ENCODE measurements around the gene OR2V2. TPM values are rescaled to one million over a fixed set of nuclear protein-coding genes. Genes with fewer than 3 reads are reported as not detected.
A peak's percentile ranks its signal among the peaks of the same experiment; 100 is the strongest.

OR2V2 gene
- total and polyA plus RNA-seq, 10 of the 15 experiments (the other 5 are each of a cell fraction or from before 2014, with no cell fraction given): 0.26 TPM; not detected in 9

DNA sequence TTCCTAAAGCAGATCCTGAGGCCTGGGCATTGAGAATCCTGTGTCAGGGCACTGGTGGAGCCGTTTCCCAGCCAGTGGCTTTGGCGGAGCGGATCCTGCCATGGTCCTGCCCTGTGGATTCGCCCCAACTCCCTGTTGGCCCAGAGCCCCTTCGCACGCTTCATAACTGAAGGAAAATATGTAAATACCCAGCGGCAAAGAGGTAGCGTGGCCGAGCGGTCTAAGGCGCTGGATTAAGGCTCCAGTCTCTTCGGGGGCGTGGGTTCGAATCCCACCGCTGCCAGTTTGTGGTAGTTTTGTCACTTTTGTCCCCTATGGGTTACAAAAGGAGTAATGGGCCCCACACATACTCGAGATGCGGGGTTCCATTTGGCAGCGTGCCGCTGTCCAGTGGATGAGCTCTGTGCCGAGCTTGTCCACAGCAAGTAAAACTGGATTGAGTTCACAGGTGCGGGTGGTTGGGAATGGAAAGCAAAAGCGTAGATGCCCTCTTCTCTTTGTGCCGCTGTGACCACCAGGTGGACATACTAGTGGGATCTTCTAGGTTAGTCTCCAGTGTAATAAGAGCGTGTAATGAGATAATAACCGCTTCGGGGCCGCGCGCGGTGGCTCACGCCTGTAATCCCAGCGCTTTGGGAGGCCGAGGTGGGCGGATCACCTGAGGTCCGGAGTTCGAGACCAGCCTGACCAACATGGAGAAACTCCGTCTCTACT, 40.3 kb downstream of the OR2V2 start (continued):
- TF ChIP-seq RELB (IDR thresholded peaks at IDR 0.05; ENCODE audit: low read depth): peak; percentile 12; the same call in 1 of the 2 replicates
- TF ChIP-seq CBFB (IDR thresholded peaks at IDR 0.05; ENCODE audit: low read depth): 0 out of 2 replicates have a peak, but pooled peaks have one; percentile 32
- TF ChIP-seq TCF7 (IDR thresholded peaks at IDR 0.05; ENCODE audit: borderline replicate concordance): no peak
- no peak for TF ChIP-seq ATF2 (IDR thresholded peaks at IDR 0.05; ENCODE audit: low read length)
- TF ChIP-seq CHD1 (IDR thresholded peaks at IDR 0.05; ENCODE audit: low read depth, low read length): no peak
- TF ChIP-seq SIN3A (IDR thresholded peaks at IDR 0.05; ENCODE audit: low read depth, low read length): no peak
- TF ChIP-seq RFX5 (IDR thresholded peaks at IDR 0.05; ENCODE audit: low read depth, low read length): no peak
- TF ChIP-seq, protein P1, sequence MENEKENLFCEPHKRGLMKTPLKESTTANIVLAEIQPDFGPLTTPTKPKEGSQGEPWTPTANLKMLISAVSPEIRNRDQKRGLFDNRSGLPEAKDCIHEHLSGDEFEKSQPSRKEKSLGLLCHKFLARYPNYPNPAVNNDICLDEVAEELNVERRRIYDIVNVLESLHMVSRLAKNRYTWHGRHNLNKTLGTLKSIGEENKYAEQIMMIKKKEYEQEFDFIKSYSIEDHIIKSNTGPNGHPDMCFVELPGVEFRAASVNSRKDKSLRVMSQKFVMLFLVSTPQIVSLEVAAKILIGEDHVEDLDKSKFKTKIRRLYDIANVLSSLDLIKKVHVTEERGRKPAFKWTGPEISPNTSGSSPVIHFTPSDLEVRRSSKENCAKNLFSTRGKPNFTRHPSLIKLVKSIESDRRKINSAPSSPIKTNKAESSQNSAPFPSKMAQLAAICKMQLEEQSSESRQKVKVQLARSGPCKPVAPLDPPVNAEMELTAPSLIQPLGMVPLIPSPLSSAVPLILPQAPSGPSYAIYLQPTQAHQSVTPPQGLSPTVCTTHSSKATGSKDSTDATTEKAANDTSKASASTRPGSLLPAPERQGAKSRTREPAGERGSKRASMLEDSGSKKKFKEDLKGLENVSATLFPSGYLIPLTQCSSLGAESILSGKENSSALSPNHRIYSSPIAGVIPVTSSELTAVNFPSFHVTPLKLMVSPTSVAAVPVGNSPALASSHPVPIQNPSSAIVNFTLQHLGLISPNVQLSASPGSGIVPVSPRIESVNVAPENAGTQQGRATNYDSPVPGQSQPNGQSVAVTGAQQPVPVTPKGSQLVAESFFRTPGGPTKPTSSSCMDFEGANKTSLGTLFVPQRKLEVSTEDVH (IDR thresholded peaks at IDR 0.05; ENCODE audit: low read depth, partially characterized antibody): no peak
- TF ChIP-seq IKZF1 (conservative IDR thresholded peaks at IDR 0.05): peak; percentile 79
- no peak; the same call in 1 of the 2 replicates for TF ChIP-seq CREM (IDR thresholded peaks at IDR 0.05; ENCODE audit: low read depth)
- peak; percentile 13; the same call in 1 of the 2 replicates for TF ChIP-seq NR2F1 (conservative IDR thresholded peaks at IDR 0.05)
- TF ChIP-seq PML (IDR thresholded peaks at IDR 0.05; ENCODE audit: low read length): no peak
- TF ChIP-seq FOXM1 (IDR thresholded peaks at IDR 0.05; ENCODE audit: low read depth, low read length): no peak
- TF ChIP-seq BMI1 (IDR thresholded peaks at IDR 0.05; ENCODE audit: borderline replicate concordance): no peak
- TF ChIP-seq PBX3 (IDR thresholded peaks at IDR 0.05; ENCODE audit: insufficient replicate concordance, low read depth, low read length): no peak
- TF ChIP-seq, protein P2, sequence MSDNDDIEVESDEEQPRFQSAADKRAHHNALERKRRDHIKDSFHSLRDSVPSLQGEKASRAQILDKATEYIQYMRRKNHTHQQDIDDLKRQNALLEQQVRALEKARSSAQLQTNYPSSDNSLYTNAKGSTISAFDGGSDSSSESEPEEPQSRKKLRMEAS (IDR thresholded peaks at IDR 0.05; ENCODE audit: low read depth, low read length): no peak
- TF ChIP-seq HDGF (IDR thresholded peaks at IDR 0.05): no peak
- no peak for TF ChIP-seq ATF7 (IDR thresholded peaks at IDR 0.05; ENCODE audit: low read depth)
